Liver (tissue), 9 donors: ENCODE measurements around the gene PRKD1. TPM values are rescaled to one million over a fixed set of nuclear protein-coding genes. Genes with fewer than 3 reads are reported as not detected.

Experiments
- DNase-seq: peaks from one replicate; pipeline ENCODE4 v3.0.0-alpha.2; 2017; ENCODE audit warnings: low spot score
- H3K27ac ChIP-seq, 2 donors: one replicate each; pipeline ENCODE4 v1.7.0; 2013; ENCODE audit warnings: inconsistent platforms in 2 of 2, low read length in 2 of 2, control low read depth in 1 of 2, low read depth in 1 of 2, mild to moderate bottlenecking in 1 of 2
- H3K27me3 ChIP-seq, 4 donors: one replicate each; pipeline versions ENCODE4 v1.6.1 to v1.7.0; 2013; ENCODE audit warnings: low read length in 3 of 4, inconsistent platforms in 1 of 4, mild to moderate bottlenecking in 1 of 4, moderate library complexity in 1 of 4; ENCODE audit not compliant: control insufficient read depth in 4 of 4, insufficient read depth in 4 of 4
- H3K36me3 ChIP-seq, 4 donors: one replicate each; pipeline versions ENCODE4 v1.6.1 to v1.7.0; 2013; ENCODE audit warnings: low read length in 3 of 4, mild to moderate bottlenecking in 3 of 4, low read depth in 1 of 4, moderate library complexity in 1 of 4; ENCODE audit not compliant: control insufficient read depth in 4 of 4, insufficient read depth in 3 of 4
- H3K4me1 ChIP-seq, 4 donors: one replicate each; pipeline versions ENCODE4 v1.6.1 to v1.7.0; 2013; ENCODE audit warnings: low read length in 3 of 4, mild to moderate bottlenecking in 3 of 4, moderate library complexity in 1 of 4; ENCODE audit not compliant: control insufficient read depth in 4 of 4, insufficient read depth in 4 of 4
- H3K4me3 ChIP-seq, 3 donors: one replicate each; pipeline versions ENCODE4 v1.6.1 to v1.7.0; 2013; ENCODE audit warnings: low read length in 3 of 3, control low read depth in 1 of 3, low read depth in 1 of 3, mild to moderate bottlenecking in 1 of 3
- H3K9ac ChIP-seq, 2 donors: one replicate each; pipeline ENCODE4 v1.7.0; 2013; ENCODE audit warnings: low read length in 2 of 2, mild to moderate bottlenecking in 2 of 2, moderate library complexity in 2 of 2, control low read depth in 1 of 2, low read depth in 1 of 2
- H3K9me3 ChIP-seq, 4 donors: one replicate each; pipeline versions ENCODE4 v1.6.1 to v1.7.0; 2013; ENCODE audit warnings: low read length in 3 of 4; ENCODE audit not compliant: control insufficient read depth in 4 of 4
- ATF3 ChIP-seq: IDR thresholded peaks from 2 replicates; pipeline ENCODE4 v1.6.1; 2016; ENCODE audit warnings: antibody characterized with exemption
- CTCF ChIP-seq: fragments of 150-350 bp; IDR thresholded peaks from 2 replicates; pipeline ENCODE4 v1.5.1; 2017; ENCODE audit warnings: improper control_type of control experiment, low read depth, low read length; ENCODE audit not compliant: missing input control
- EGR1 ChIP-seq, 2 donors: IDR thresholded peaks; 2 replicates each; pipeline ENCODE4 v1.6.1; 2016 to 2018; ENCODE audit warnings: antibody characterized with exemption in 2 of 2, low read depth in 2 of 2
- FOXA1 ChIP-seq: IDR thresholded peaks from 2 replicates; pipeline ENCODE4 v1.6.1; 2016; ENCODE audit warnings: antibody characterized with exemption
- FOXA2 ChIP-seq: IDR thresholded peaks from 2 replicates; pipeline ENCODE4 v1.6.1; 2016; ENCODE audit warnings: antibody characterized with exemption
- GABPA ChIP-seq, 2 donors: IDR thresholded peaks in 1 of 2; conservative IDR thresholded peaks in 1 of 2; 2 replicates each; pipeline ENCODE4 v1.6.1; 2016; ENCODE audit warnings: antibody characterized with exemption in 2 of 2, mild to moderate bottlenecking in 1 of 2, moderate library complexity in 1 of 2
- HNF4A ChIP-seq, 2 donors: conservative IDR thresholded peaks; 2 replicates each; pipeline ENCODE4 v1.6.1; 2016; ENCODE audit warnings: antibody characterized with exemption in 2 of 2, mild to moderate bottlenecking in 2 of 2
- HNF4G ChIP-seq: IDR thresholded peaks from 2 replicates; pipeline ENCODE4 v1.6.1; 2016; ENCODE audit warnings: antibody characterized with exemption
- JUND ChIP-seq, 2 donors: IDR thresholded peaks; 2 replicates each; pipeline ENCODE4 v1.6.1; 2016; ENCODE audit warnings: antibody characterized with exemption in 2 of 2
- NR2F2 ChIP-seq: IDR thresholded peaks from 2 replicates; pipeline ENCODE4 v1.6.1; 2016; ENCODE audit warnings: antibody characterized with exemption
- RAD21 ChIP-seq, 2 donors: IDR thresholded peaks; 2 replicates each; pipeline ENCODE4 v1.6.1; 2016; ENCODE audit warnings: antibody characterized with exemption in 2 of 2, mild to moderate bottlenecking in 2 of 2
- RXRA ChIP-seq, 2 donors: IDR thresholded peaks; 2 replicates each; pipeline ENCODE4 v1.6.1; 2017 to 2018; ENCODE audit warnings: antibody characterized with exemption in 2 of 2, mild to moderate bottlenecking in 1 of 2
- SP1 ChIP-seq: IDR thresholded peaks from 2 replicates; pipeline ENCODE4 v1.6.1; 2018; ENCODE audit warnings: antibody characterized with exemption, mild to moderate bottlenecking
- TAF1 ChIP-seq: conservative IDR thresholded peaks from 2 replicates; pipeline ENCODE4 v1.6.1; 2016; ENCODE audit warnings: antibody characterized with exemption, mild to moderate bottlenecking
- YY1 ChIP-seq: IDR thresholded peaks from 2 replicates; pipeline ENCODE4 v1.6.1; 2016; ENCODE audit warnings: antibody characterized with exemption, mild to moderate bottlenecking
- WGBS: extraction: QIAGEN DNeasy Blood & Tissue Kit; methylation state at CpG from one replicate; pipeline ENCODE4 v1.1.7; 2013; 5-methylcytosine and 5-hydroxymethylcytosine counted together
- polyA plus RNA-seq, 2 donors: library from polyadenylated mRNA; stranded (reverse) in 1 of 2; unstranded in 1 of 2; fragments of 200-250 nt in 1 of 2; fragments of >200 nt in 1 of 2; fragmentation: Nextera tagmentation in 1 of 2; extraction: Ambion mirVana in 1 of 2; gene quantifications; one replicate each; pipeline versions ENCODE4 v1.2.1 to v1.2.3, GENCODE V29; 2013 to 2015
- total RNA-seq, 2 donors: library from RNA; depleted of rRNA; stranded (reverse); fragments of >200 nt; gene quantifications; one replicate each; pipeline ENCODE4 v1.2.3, GENCODE V29; 2014
- TF ChIP-seq, protein P1 (sequence below): IDR thresholded peaks from 2 replicates; pipeline ENCODE4 v1.6.1; 2016; ENCODE audit warnings: antibody characterized with exemption
- TF ChIP-seq, protein P2 (sequence below): IDR thresholded peaks from 2 replicates; pipeline ENCODE4 v1.6.1; 2016; ENCODE audit warnings: antibody characterized with exemption
- TF ChIP-seq, protein P3 (sequence below): IDR thresholded peaks from 2 replicates; pipeline ENCODE4 v1.6.1; 2016; ENCODE audit warnings: antibody characterized with exemption, mild to moderate bottlenecking
- donor health status: healthy.
- donor health status: healthy.
- donor health status: healthy.
- donor health status: healthy.
- donor health status: healthy.

Gene PRKD1
- total and polyA plus RNA-seq, 4 donors, result 0.85 to 5.0 (median 0.99) TPM

GRCh38 chr14:29925101-29925722 lies 2.4 kb downstream of the PRKD1 start (continued):
- TF ChIP-seq, protein P1, sequence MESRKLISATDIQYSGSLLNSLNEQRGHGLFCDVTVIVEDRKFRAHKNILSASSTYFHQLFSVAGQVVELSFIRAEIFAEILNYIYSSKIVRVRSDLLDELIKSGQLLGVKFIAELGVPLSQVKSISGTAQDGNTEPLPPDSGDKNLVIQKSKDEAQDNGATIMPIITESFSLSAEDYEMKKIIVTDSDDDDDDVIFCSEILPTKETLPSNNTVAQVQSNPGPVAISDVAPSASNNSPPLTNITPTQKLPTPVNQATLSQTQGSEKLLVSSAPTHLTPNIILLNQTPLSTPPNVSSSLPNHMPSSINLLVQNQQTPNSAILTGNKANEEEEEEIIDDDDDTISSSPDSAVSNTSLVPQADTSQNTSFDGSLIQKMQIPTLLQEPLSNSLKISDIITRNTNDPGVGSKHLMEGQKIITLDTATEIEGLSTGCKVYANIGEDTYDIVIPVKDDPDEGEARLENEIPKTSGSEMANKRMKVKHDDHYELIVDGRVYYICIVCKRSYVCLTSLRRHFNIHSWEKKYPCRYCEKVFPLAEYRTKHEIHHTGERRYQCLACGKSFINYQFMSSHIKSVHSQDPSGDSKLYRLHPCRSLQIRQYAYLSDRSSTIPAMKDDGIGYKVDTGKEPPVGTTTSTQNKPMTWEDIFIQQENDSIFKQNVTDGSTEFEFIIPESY, result no peak
- TF ChIP-seq HNF4A (conservative IDR thresholded peaks at IDR 0.05), result no peak
- TF ChIP-seq NR2F2, result no peak
- no peak for TF ChIP-seq TAF1
- TF ChIP-seq HNF4G, result no peak
- TF ChIP-seq, protein P2, sequence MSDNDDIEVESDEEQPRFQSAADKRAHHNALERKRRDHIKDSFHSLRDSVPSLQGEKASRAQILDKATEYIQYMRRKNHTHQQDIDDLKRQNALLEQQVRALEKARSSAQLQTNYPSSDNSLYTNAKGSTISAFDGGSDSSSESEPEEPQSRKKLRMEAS, result no peak
- no peak for TF ChIP-seq RAD21 (IDR thresholded peaks at IDR 0.05)
- no peak for TF ChIP-seq FOXA2
- no peak for TF ChIP-seq SP1

GRCh38 chr14:29919845-29920244 lies 7.8 kb downstream of the PRKD1 start:
- no peaks in the 10 kb centered on the region for H3K36me3 ChIP-seq
- WGBS, result 93% methylated on average over 2 of the region's 2 CpGs
- no peak for TF ChIP-seq YY1
- TF ChIP-seq, protein P3, sequence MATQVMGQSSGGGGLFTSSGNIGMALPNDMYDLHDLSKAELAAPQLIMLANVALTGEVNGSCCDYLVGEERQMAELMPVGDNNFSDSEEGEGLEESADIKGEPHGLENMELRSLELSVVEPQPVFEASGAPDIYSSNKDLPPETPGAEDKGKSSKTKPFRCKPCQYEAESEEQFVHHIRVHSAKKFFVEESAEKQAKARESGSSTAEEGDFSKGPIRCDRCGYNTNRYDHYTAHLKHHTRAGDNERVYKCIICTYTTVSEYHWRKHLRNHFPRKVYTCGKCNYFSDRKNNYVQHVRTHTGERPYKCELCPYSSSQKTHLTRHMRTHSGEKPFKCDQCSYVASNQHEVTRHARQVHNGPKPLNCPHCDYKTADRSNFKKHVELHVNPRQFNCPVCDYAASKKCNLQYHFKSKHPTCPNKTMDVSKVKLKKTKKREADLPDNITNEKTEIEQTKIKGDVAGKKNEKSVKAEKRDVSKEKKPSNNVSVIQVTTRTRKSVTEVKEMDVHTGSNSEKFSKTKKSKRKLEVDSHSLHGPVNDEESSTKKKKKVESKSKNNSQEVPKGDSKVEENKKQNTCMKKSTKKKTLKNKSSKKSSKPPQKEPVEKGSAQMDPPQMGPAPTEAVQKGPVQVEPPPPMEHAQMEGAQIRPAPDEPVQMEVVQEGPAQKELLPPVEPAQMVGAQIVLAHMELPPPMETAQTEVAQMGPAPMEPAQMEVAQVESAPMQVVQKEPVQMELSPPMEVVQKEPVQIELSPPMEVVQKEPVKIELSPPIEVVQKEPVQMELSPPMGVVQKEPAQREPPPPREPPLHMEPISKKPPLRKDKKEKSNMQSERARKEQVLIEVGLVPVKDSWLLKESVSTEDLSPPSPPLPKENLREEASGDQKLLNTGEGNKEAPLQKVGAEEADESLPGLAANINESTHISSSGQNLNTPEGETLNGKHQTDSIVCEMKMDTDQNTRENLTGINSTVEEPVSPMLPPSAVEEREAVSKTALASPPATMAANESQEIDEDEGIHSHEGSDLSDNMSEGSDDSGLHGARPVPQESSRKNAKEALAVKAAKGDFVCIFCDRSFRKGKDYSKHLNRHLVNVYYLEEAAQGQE, result no peak
- no peak for TF ChIP-seq HNF4G
- no peak for TF ChIP-seq ATF3
- no peak for TF ChIP-seq FOXA2
- TF ChIP-seq SP1, result no peak
- TF ChIP-seq FOXA1, result no peak
- no peak for TF ChIP-seq EGR1 (IDR thresholded peaks at IDR 0.05; ENCODE audit: low read depth in 2 of 2)
- TF ChIP-seq HNF4A (conservative IDR thresholded peaks at IDR 0.05), result no peak
- TF ChIP-seq JUND (IDR thresholded peaks at IDR 0.05), result no peak
- TF ChIP-seq, protein P1, result no peak
- TF ChIP-seq CTCF, result no peak
- no peak for TF ChIP-seq RXRA (IDR thresholded peaks at IDR 0.05)
- no peak for TF ChIP-seq NR2F2
- TF ChIP-seq, protein P2, result no peak
- no peak for TF ChIP-seq TAF1
- no peak for TF ChIP-seq RAD21 (IDR thresholded peaks at IDR 0.05)
- TF ChIP-seq GABPA (IDR thresholded peaks at IDR 0.05 in 1 of 2, conservative IDR thresholded peaks at IDR 0.05 in 1 of 2), result no peak
- no peaks in the 10 kb centered on the region for H3K4me1 ChIP-seq
- no peaks in the 10 kb centered on the region for H3K27me3 ChIP-seq
- H3K9me3 ChIP-seq, result no peaks in the 10 kb centered on the region
- H3K4me3 ChIP-seq, result no peak overlapping the region
- no peak overlapping the region for H3K9ac ChIP-seq
- no peak for DNase-seq
- H3K27ac ChIP-seq, result no peak overlapping the region
